PC-9 (cell line): ENCODE measurements around the gene CPSF4.

ENCODE experiments used
- EZH2 ChIP-seq: fragments of 200-600 bp; sonication (generic); IDR thresholded peaks from 2 replicates; pipeline ENCODE4 v1.8.0; 2017; ENCODE audit warnings: antibody characterized with exemption, low read depth
- TF ChIP-seq, protein P1 (sequence below): fragments of 200-600 bp; sonication (generic); conservative IDR thresholded peaks from 2 replicates; pipeline ENCODE4 v1.6.1; 2017; ENCODE audit warnings: mixed run types, antibody characterized with exemption, mild to moderate bottlenecking, moderate library complexity

DNA sequence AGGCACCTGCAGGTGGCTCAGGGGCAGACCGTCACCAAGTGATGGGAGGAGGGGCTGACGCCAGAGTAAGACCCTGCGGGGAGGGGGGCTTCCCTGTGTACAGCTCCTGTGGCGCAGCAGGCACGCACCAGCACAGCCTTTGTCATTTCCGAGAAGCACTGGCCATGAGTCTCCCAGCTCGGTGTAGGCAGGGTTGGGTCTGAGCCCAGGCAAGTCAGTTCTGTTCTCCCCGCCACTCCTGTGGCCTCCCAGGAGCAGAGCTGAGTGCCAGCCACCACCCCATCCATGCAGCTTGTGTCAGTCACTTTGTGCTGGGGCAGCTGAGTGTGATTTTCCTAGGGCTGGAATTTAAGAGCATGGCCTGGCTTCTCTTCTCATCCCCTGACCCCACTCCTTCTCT, 13.2 kb downstream of the CPSF4 start:
- TF ChIP-seq, protein P1, sequence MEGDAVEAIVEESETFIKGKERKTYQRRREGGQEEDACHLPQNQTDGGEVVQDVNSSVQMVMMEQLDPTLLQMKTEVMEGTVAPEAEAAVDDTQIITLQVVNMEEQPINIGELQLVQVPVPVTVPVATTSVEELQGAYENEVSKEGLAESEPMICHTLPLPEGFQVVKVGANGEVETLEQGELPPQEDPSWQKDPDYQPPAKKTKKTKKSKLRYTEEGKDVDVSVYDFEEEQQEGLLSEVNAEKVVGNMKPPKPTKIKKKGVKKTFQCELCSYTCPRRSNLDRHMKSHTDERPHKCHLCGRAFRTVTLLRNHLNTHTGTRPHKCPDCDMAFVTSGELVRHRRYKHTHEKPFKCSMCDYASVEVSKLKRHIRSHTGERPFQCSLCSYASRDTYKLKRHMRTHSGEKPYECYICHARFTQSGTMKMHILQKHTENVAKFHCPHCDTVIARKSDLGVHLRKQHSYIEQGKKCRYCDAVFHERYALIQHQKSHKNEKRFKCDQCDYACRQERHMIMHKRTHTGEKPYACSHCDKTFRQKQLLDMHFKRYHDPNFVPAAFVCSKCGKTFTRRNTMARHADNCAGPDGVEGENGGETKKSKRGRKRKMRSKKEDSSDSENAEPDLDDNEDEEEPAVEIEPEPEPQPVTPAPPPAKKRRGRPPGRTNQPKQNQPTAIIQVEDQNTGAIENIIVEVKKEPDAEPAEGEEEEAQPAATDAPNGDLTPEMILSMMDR = no peak
- no peak for TF ChIP-seq EZH2
